SK-N-MC (cell line): ENCODE measurements around the gene C19orf38.
"Not testable (repeated sequence)": the region's sequence is repeated elsewhere in the genome, so short reads cannot be mapped to it uniquely, and the experiment has no call there.

Source experiments
- EZH2 ChIP-seq: fragments of 200-600 bp; sonication (generic); IDR thresholded peaks from one replicate; pipeline ENCODE4 v1.6.1; 2017; ENCODE audit warnings: antibody characterized with exemption
- POLR2AphosphoS5 ChIP-seq: IDR thresholded peaks from 2 replicates; pipeline ENCODE4 v1.6.1; 2012; ENCODE audit warnings: mild to moderate bottlenecking, low read depth, low read length, borderline replicate concordance

- TF ChIP-seq EZH2, POLR2AphosphoS5: not testable (repeated sequence)
Measured at GRCh38 chr19:10877608-10878007, 29.4 kb downstream of the C19orf38 start.
